Fibroblast of lung (primary cell): Measurements from ENCODE around the gene TMEM187. TPM values are rescaled to one million over a fixed set of nuclear protein-coding genes. Genes with fewer than 3 reads are reported as not detected.
A peak's percentile ranks its signal among the peaks of the same experiment; 100 is the strongest.

Experiments
- DNase-seq, 2 donors: peaks; one replicate each; pipeline versions ENCODE4 v3.0.0 to v3.0.0-alpha.2; 2010; ENCODE audit warnings: low read depth in 2 of 2
- H2AFZ ChIP-seq: 2 replicates; pipeline ENCODE4 v1.5.1; 2012; ENCODE audit warnings: low read length, control low read depth, inconsistent platforms
- H3K27ac ChIP-seq: 2 replicates; pipeline ENCODE4 v1.5.1; 2011; ENCODE audit warnings: low read length, control low read depth; ENCODE audit not compliant: insufficient read depth
- H3K27me3 ChIP-seq: 2 replicates; pipeline ENCODE4 v1.5.1; 2011; ENCODE audit warnings: mild to moderate bottlenecking, low read length; ENCODE audit not compliant: control insufficient read depth, insufficient read depth
- H3K36me3 ChIP-seq: 2 replicates; pipeline ENCODE4 v1.5.1; 2011; ENCODE audit warnings: low read length; ENCODE audit not compliant: control insufficient read depth, insufficient read depth
- H3K4me1 ChIP-seq: 2 replicates; pipeline ENCODE4 v1.5.1; 2011; ENCODE audit warnings: low read length; ENCODE audit not compliant: control insufficient read depth, insufficient read depth; ENCODE audit errors: extremely low read depth
- H3K4me2 ChIP-seq: 2 replicates; pipeline ENCODE4 v1.5.1; 2011; ENCODE audit warnings: low read length, control low read depth; ENCODE audit not compliant: insufficient read depth; ENCODE audit errors: extremely low read depth
- H3K4me3 ChIP-seq, 4 experiments: fragments of 200-600 bp in 1 of 4; sonication (generic) in 1 of 4; replicated peaks in 1 of 4; 2 replicates each; pipeline ENCODE4 v1.5.1; 2011 to 2016; ENCODE audit warnings: low read length in 4 of 4, low read depth in 3 of 4, mild to moderate bottlenecking in 3 of 4, control low read depth in 2 of 4, inconsistent platforms in 1 of 4, mixed read lengths in 1 of 4; ENCODE audit not compliant: insufficient read depth in 1 of 4; ENCODE audit errors: control extremely low read depth in 1 of 4
- H3K79me2 ChIP-seq: 2 replicates; pipeline ENCODE4 v1.5.1; 2012; ENCODE audit warnings: mild to moderate bottlenecking, low read length, inconsistent platforms; ENCODE audit not compliant: control insufficient read depth, insufficient read depth
- H3K9ac ChIP-seq: 2 replicates; pipeline ENCODE4 v1.5.1; 2011; ENCODE audit warnings: mild to moderate bottlenecking, low read length, control low read depth; ENCODE audit not compliant: insufficient read depth
- H3K9me3 ChIP-seq: 2 replicates; pipeline ENCODE4 v1.5.1; 2012; ENCODE audit warnings: low read depth, low read length; ENCODE audit not compliant: control insufficient read depth, insufficient read depth
- H4K20me1 ChIP-seq: 2 replicates; pipeline ENCODE4 v1.5.1; 2011; ENCODE audit warnings: low read length; ENCODE audit not compliant: control insufficient read depth, insufficient read depth; ENCODE audit errors: extremely low read depth
- EZH2 ChIP-seq: IDR thresholded peaks from 2 replicates; pipeline ENCODE4 v1.5.1; 2012; ENCODE audit warnings: low read length, control low read depth, mild to moderate bottlenecking; ENCODE audit errors: missing control alignments
- polyA plus RNA-seq, 2 donors: library from polyadenylated mRNA; depleted of rRNA in 1 of 2; stranded (reverse) in 1 of 2; unstranded in 1 of 2; fragments of >200 nt; gene quantifications; 2 replicates each; pipeline ENCODE4 v1.2.1, GENCODE V29; 2011 to 2012; ENCODE audit warnings: missing spikeins in 1 of 2
- total RNA-seq: library from RNA; depleted of rRNA; stranded (reverse); fragments of >200 nt; gene quantifications from 2 replicates; pipeline ENCODE4 v1.2.1, GENCODE V29; 2014
- TF ChIP-seq, protein P1 (sequence below), 2 donors: IDR thresholded peaks in 1 of 2; conservative IDR thresholded peaks in 1 of 2; 1 replicate in 1 of 2; 2 replicates in 1 of 2; pipeline ENCODE4 v1.5.1; 2011 to 2012; ENCODE audit warnings: low read length in 2 of 2, control low read depth in 1 of 2, inconsistent platforms in 1 of 2, low read depth in 1 of 2, mild to moderate bottlenecking in 1 of 2

Gene TMEM187
- total and polyA plus RNA-seq, 2 donors (not counting 1 experiment from before 2014, with no cell fraction given), result 4.6 to 8.3 TPM

GRCh38 chrX:153952373-153953026 lies 20.1 kb upstream of the TMEM187 start:
- Histone ChIP-seq H3K36me3 (peaks cover 51% of the 10 kb centered on the region), H3K9ac (no peak overlapping the region), H3K27me3 (no peaks in the 10 kb centered on the region), H3K4me3 (no peak overlapping the region), H2AFZ (no peak overlapping the region), H3K9me3 (no peaks in the 10 kb centered on the region), H4K20me1 (no peaks in the 10 kb centered on the region), H3K4me1 (peaks cover 2% of the 10 kb centered on the region), H3K27ac (no peak overlapping the region), H3K4me2 (no peak overlapping the region), H3K79me2 (no peaks in the 10 kb centered on the region)
- no peak for DNase-seq
- TF ChIP-seq EZH2, result no peak
- TF ChIP-seq, protein P1, sequence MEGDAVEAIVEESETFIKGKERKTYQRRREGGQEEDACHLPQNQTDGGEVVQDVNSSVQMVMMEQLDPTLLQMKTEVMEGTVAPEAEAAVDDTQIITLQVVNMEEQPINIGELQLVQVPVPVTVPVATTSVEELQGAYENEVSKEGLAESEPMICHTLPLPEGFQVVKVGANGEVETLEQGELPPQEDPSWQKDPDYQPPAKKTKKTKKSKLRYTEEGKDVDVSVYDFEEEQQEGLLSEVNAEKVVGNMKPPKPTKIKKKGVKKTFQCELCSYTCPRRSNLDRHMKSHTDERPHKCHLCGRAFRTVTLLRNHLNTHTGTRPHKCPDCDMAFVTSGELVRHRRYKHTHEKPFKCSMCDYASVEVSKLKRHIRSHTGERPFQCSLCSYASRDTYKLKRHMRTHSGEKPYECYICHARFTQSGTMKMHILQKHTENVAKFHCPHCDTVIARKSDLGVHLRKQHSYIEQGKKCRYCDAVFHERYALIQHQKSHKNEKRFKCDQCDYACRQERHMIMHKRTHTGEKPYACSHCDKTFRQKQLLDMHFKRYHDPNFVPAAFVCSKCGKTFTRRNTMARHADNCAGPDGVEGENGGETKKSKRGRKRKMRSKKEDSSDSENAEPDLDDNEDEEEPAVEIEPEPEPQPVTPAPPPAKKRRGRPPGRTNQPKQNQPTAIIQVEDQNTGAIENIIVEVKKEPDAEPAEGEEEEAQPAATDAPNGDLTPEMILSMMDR (conservative IDR thresholded peaks at IDR 0.05 in 1 of 2, IDR thresholded peaks at IDR 0.05 in 1 of 2; ENCODE audit: low read depth in 1 of 2, low read length in 2 of 2), result no peak

DNA sequence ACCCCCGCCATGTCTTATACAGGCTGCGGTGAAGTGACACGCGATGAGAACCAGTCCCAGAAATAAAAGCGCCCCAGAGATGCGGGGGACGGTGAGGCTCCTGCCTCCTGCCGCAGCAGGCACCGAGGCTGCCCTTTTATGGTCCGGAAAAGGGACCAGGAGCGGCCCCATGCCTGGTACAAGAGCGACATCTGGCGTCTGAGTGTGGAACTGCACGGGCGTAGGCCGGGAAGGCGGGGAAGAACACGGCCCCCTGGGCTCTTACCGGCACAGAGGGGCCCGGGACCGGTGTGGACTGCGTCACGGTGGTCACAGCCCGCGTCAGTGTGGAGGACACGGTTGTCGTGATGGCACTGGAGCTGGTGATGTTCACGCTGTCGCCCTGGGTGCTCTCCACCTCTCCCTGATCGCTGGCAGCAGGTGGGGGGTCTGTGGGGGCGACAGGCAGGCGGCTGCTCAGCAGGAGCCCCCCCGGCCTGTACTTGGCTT lies 19.2 kb upstream of the TMEM187 start:
- Histone ChIP-seq H4K20me1 (no peaks in the 10 kb centered on the region), H2AFZ (no peak overlapping the region), H3K27ac (peak overlapping the region; percentile 43), H3K4me1 (peaks cover 2% of the 10 kb centered on the region), H3K79me2 (no peaks in the 10 kb centered on the region), H3K4me3 (no peak overlapping the region), H3K27me3 (no peaks in the 10 kb centered on the region), H3K4me2 (no peak overlapping the region), H3K36me3 (peaks cover 56% of the 10 kb centered on the region), H3K9ac (no peak overlapping the region), H3K9me3 (no peaks in the 10 kb centered on the region)
- TF ChIP-seq, protein P1 (conservative IDR thresholded peaks at IDR 0.05 in 1 of 2, IDR thresholded peaks at IDR 0.05 in 1 of 2; ENCODE audit: low read depth in 1 of 2, low read length in 2 of 2), result peak; percentile 70 to 76
- no peak for TF ChIP-seq EZH2
- peak; percentile 47 to 59 for DNase-seq

DNA sequence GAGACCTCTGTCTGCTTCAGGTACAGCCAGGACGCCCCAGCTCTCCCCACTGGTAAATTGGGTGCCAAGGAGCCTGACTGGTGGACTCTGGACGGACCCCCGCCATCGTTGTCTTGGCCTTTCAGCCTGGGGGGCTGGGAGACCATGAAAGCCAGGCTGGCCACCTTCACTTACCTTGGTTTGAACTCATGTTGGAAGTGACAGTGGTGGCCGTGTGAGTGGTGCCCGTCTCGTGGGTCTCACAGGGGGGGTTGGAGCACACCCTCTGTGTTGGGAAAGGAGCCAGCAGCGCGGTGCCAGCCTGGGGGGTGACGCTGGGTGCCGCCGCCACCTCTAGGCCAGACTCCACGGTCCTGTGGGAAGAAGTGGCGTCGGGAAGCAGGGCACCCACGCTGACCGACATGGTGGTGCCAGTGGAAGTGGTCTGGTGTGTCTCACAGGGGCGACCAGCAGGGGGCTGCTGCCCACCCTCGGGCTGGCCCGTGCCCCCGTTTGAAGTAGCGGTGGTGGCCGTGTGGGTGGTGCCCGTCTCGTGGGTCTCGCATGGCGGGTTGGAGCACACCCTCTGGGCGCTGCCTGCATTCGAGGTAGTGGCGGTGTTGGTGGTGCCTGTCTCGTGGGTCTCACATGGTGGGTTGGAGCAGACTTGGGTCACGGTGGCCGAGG lies 18.5 kb upstream of the TMEM187 start:
- Histone ChIP-seq H3K36me3 (peaks cover 58% of the 10 kb centered on the region), H4K20me1 (no peaks in the 10 kb centered on the region)

More for the DNA sequence above, 18.5 kb upstream of the TMEM187 start:
- TF ChIP-seq, protein P1 (conservative IDR thresholded peaks at IDR 0.05 in 1 of 2, IDR thresholded peaks at IDR 0.05 in 1 of 2; ENCODE audit: low read depth in 1 of 2, low read length in 2 of 2), result no peak
- TF ChIP-seq EZH2, result no peak
- no peak overlapping the region for H2AFZ ChIP-seq
- H3K9ac ChIP-seq, result no peak overlapping the region
- H3K27me3 ChIP-seq, result no peaks in the 10 kb centered on the region
- H3K9me3 ChIP-seq, result no peaks in the 10 kb centered on the region
- DNase-seq, result no peak
- H3K4me3 ChIP-seq, result no peak overlapping the region
- no peaks in the 10 kb centered on the region for H3K79me2 ChIP-seq
- H3K4me1 ChIP-seq, result peaks cover 2% of the 10 kb centered on the region
- no peak overlapping the region for H3K4me2 ChIP-seq
- H3K27ac ChIP-seq, result no peak overlapping the region
